HCT116 (cell line): ENCODE data around the gene SUPT4H1. TPM values are rescaled to one million over a fixed set of nuclear protein-coding genes. Genes with fewer than 3 reads are reported as not detected.

Source experiments
- ATAC-seq: fragments of 200-7000 bp; cut with Tn5 transposase; 2 replicates; pipeline ENCODE4 v1.9.1; 2020; ENCODE audit warnings: mild to moderate bottlenecking, moderate library complexity
- BruUV-seq: library from RNA; stranded (reverse); fragments of 400-500 nt; replicated peaks from 2 replicates; lab custom pipeline; 2021; lab: Mats Ljungman, UMichigan
- CTCF ChIA-PET: fragments of 300-600 bp; sonication (Branson Sonifier 250); formaldehyde crosslinking; loops from one replicate; lab custom pipeline; 2021; ENCODE audit warnings: antibody characterized with exemption; lab: Charles Lee
- POLR2A ChIA-PET: fragments of 300-600, 350-600 bp; sonication (Branson Sonifier 250); formaldehyde crosslinking; loops from one replicate; lab custom pipeline; 2021; ENCODE audit warnings: antibody characterized with exemption; lab: Charles Lee
- RAD21 ChIA-PET, 2 experiments: fragments of 300-600 bp; sonication (Branson Sonifier 250); formaldehyde crosslinking; loops; one replicate each; lab custom pipeline; 2023; ENCODE audit warnings: low total read pairs in 2 of 2; ENCODE audit not compliant: uncharacterized antibody in 2 of 2, unreplicated experiment in 2 of 2, low non-redundant PET in 1 of 2; lab: Charles Lee
- DNase-seq: peaks from one replicate; pipeline ENCODE4 v3.0.0-alpha.2; 2010; ENCODE audit warnings: low read depth, low spot score
- H2AFZ ChIP-seq: fragments of 200-600 bp; shearing (Covaris generic), sonication (generic); 2 replicates; pipeline ENCODE4 v1.6.1; 2017; ENCODE audit warnings: low read depth, mixed run types, mixed read lengths, antibody characterized with exemption, low read length; ENCODE audit not compliant: poor library complexity, severe bottlenecking
- H3K27ac ChIP-seq: 2 replicates; pipeline ENCODE4 v1.5.1; 2012; ENCODE audit warnings: low read depth, low read length
- H3K27me3 ChIP-seq: fragments of 200-600 bp; sonication (generic); 2 replicates; pipeline ENCODE4 v1.6.1; 2016; ENCODE audit warnings: mixed run types, low read length, mixed read lengths; ENCODE audit not compliant: insufficient read depth
- H3K36me3 ChIP-seq, 2 experiments: fragments of 200-500 bp in 1 of 2; fragments of 200-600 bp in 1 of 2; sonication (Bioruptor generic) in 1 of 2; sonication (generic) in 1 of 2; 2 replicates each; pipeline versions ENCODE4 v1.5.1 to v1.6.1; 2014 to 2016; ENCODE audit warnings: low read length in 2 of 2, inconsistent platforms in 1 of 2, mixed read lengths in 1 of 2, mixed run types in 1 of 2; ENCODE audit not compliant: insufficient read depth in 2 of 2, control insufficient read depth in 1 of 2
- H3K4me1 ChIP-seq, 2 experiments: fragments of 200-600 bp in 1 of 2; sonication (generic) in 1 of 2; 2 replicates each; pipeline versions ENCODE4 v1.5.1 to v1.6.1; 2012 to 2017; ENCODE audit warnings: low read length in 2 of 2, inconsistent platforms in 1 of 2, mild to moderate bottlenecking in 1 of 2, mixed read lengths in 1 of 2, mixed run types in 1 of 2, moderate library complexity in 1 of 2; ENCODE audit not compliant: insufficient read depth in 2 of 2, control insufficient read depth in 1 of 2
- H3K4me2 ChIP-seq: fragments of 200-600 bp; sonication (generic); 2 replicates; pipeline ENCODE4 v1.6.1; 2017; ENCODE audit warnings: mixed run types, low read length, mixed read lengths
- H3K4me3 ChIP-seq, 2 experiments: fragments of 200-600 bp in 1 of 2; sonication (generic) in 1 of 2; replicated peaks in 1 of 2; 2 replicates each; pipeline ENCODE4 v1.5.1; 2011 to 2016; ENCODE audit warnings: low read length in 2 of 2, control low read depth in 1 of 2, low read depth in 1 of 2, mild to moderate bottlenecking in 1 of 2, mixed read lengths in 1 of 2, mixed run types in 1 of 2
- H3K79me2 ChIP-seq: fragments of 200-600 bp; sonication (generic); 2 replicates; pipeline ENCODE4 v1.6.1; 2017; ENCODE audit warnings: mild to moderate bottlenecking, mixed run types, low read length, moderate library complexity, mixed read lengths; ENCODE audit not compliant: insufficient read depth
- H3K9ac ChIP-seq: fragments of 200-600 bp; sonication (generic); 2 replicates; pipeline ENCODE4 v1.6.1; 2016; ENCODE audit warnings: low read length, mixed read lengths
- H3K9me2 ChIP-seq: fragments of 200-600 bp; sonication (generic), shearing (Covaris generic); 2 replicates; pipeline ENCODE4 v1.6.1; 2017; ENCODE audit warnings: mixed run types, mild to moderate bottlenecking, moderate library complexity; ENCODE audit not compliant: insufficient read depth
- H3K9me3 ChIP-seq, 2 experiments: fragments of 200-500 bp in 1 of 2; fragments of 200-600 bp in 1 of 2; sonication (Bioruptor generic) in 1 of 2; sonication (generic) in 1 of 2; 2 replicates each; pipeline ENCODE4 v1.6.1; 2014 to 2017; ENCODE audit warnings: low read length in 2 of 2, mixed read lengths in 2 of 2, inconsistent platforms in 1 of 2, low read depth in 1 of 2, mild to moderate bottlenecking in 1 of 2, mixed run types in 1 of 2, moderate library complexity in 1 of 2; ENCODE audit not compliant: control insufficient read depth in 1 of 2, insufficient read depth in 1 of 2
- H4K20me1 ChIP-seq: fragments of 200-600 bp; sonication (generic), shearing (Covaris generic); 2 replicates; pipeline ENCODE4 v1.6.1; 2017; ENCODE audit warnings: mixed run types, mild to moderate bottlenecking, moderate library complexity; ENCODE audit not compliant: insufficient read depth
- CEBPB ChIP-seq: IDR thresholded peaks from 2 replicates; pipeline ENCODE4 v1.6.1; 2012; ENCODE audit warnings: low read depth
- POLR2A ChIP-seq: IDR thresholded peaks from 2 replicates; pipeline ENCODE4 v1.7.0; 2011; ENCODE audit warnings: borderline replicate concordance; ENCODE audit not compliant: insufficient read depth, insufficient read length; ENCODE audit errors: extremely low read depth
- POLR2AphosphoS5 ChIP-seq: IDR thresholded peaks from 2 replicates; pipeline ENCODE4 v1.6.1; 2011; ENCODE audit warnings: mild to moderate bottlenecking, low read depth, low read length, moderate library complexity
- RAD21 ChIP-seq: IDR thresholded peaks from 2 replicates; pipeline ENCODE4 v1.6.1; 2012; ENCODE audit warnings: low read depth, mild to moderate bottlenecking
- SRF ChIP-seq: IDR thresholded peaks from 2 replicates; pipeline ENCODE4 v1.6.1; 2012; ENCODE audit warnings: low read depth
- ZNF274 ChIP-seq: fragments of 200-500 bp; sonication (Bioruptor generic); IDR thresholded peaks from 2 replicates; pipeline ENCODE4 v1.6.1; 2014; ENCODE audit warnings: mild to moderate bottlenecking, low read depth, low read length, inconsistent platforms
- intact Hi-C: fragments of 100-400 bp; cut with micrococcal nuclease; formaldehyde crosslinking; loops from 2 replicates; pipeline ENCODE4 v1.10.0; 2022
- total RNA-seq: library from RNA; stranded (reverse); gene quantifications from one replicate; pipeline ENCODE4 v1.2.1, GENCODE V29; 2021; ENCODE audit not compliant: unreplicated experiment
- TF ChIP-seq, protein P1 (sequence below): IDR thresholded peaks from 2 replicates; pipeline ENCODE4 v1.6.1; 2011; ENCODE audit warnings: mild to moderate bottlenecking, low read length, moderate library complexity; ENCODE audit not compliant: insufficient replicate concordance; ENCODE audit errors: extremely low read depth
- TF ChIP-seq, protein P2 (sequence below), 3 experiments: fragments of 200-600 bp in 1 of 3; sonication (generic) in 1 of 3; IDR thresholded peaks in 2 of 3; conservative IDR thresholded peaks in 1 of 3; 2 replicates each; pipeline ENCODE4 v1.5.1; 2012 to 2017; ENCODE audit warnings: low read depth in 2 of 3, low read length in 2 of 3, antibody characterized with exemption in 1 of 3, borderline replicate concordance in 1 of 3, control low read depth in 1 of 3, mild to moderate bottlenecking in 1 of 3, mixed read lengths in 1 of 3, mixed run types in 1 of 3, moderate library complexity in 1 of 3; ENCODE audit not compliant: insufficient read depth in 1 of 3
- TF ChIP-seq, protein P3 (sequence below): IDR thresholded peaks from 2 replicates; pipeline ENCODE4 v1.6.1; 2012; ENCODE audit warnings: low read depth

SUPT4H1 gene
- total RNA-seq, 1 experiment from 2014 or later: 118 TPM

DNA sequence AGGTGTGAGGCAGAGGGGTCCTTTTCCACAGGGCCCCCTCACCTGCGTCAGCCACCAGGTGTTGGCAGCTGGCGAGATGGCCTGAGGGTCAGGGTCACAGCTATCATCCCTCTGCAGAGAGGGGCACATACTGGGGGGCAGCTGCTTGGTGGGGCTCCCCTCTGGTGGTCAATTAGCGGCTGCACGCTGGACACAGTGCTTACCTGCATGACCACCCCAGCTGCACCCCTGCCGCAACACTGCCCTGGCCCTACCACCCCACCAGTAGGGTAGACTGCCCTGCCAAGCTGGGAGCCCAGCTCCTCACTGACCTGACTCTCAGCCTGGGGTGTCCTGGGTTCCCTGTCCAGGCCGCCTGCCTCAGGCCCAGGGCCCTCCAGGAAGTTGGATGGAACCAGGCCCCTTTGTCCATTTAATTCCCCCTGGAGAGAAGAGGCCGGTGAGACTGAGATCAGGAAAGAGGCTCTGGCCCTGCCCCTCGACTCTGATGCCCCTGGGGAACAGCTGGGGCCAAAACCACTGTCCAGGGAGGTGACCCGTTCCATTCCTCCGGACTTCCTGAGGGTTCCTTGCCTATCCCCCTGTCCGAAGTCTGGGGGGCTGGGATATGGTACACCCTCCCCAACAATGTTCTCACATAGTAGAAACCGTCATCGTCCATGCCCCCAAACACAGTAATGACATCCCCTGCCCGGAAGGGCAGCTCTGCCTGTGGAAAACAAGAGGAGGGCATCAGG lies 47.1 kb downstream of the SUPT4H1 start (continued):
- TF ChIP-seq RAD21 (no peak), POLR2AphosphoS5 (no peak), CEBPB (no peak)
- TF ChIP-seq, protein P1, sequence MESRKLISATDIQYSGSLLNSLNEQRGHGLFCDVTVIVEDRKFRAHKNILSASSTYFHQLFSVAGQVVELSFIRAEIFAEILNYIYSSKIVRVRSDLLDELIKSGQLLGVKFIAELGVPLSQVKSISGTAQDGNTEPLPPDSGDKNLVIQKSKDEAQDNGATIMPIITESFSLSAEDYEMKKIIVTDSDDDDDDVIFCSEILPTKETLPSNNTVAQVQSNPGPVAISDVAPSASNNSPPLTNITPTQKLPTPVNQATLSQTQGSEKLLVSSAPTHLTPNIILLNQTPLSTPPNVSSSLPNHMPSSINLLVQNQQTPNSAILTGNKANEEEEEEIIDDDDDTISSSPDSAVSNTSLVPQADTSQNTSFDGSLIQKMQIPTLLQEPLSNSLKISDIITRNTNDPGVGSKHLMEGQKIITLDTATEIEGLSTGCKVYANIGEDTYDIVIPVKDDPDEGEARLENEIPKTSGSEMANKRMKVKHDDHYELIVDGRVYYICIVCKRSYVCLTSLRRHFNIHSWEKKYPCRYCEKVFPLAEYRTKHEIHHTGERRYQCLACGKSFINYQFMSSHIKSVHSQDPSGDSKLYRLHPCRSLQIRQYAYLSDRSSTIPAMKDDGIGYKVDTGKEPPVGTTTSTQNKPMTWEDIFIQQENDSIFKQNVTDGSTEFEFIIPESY: no peak

DNA sequence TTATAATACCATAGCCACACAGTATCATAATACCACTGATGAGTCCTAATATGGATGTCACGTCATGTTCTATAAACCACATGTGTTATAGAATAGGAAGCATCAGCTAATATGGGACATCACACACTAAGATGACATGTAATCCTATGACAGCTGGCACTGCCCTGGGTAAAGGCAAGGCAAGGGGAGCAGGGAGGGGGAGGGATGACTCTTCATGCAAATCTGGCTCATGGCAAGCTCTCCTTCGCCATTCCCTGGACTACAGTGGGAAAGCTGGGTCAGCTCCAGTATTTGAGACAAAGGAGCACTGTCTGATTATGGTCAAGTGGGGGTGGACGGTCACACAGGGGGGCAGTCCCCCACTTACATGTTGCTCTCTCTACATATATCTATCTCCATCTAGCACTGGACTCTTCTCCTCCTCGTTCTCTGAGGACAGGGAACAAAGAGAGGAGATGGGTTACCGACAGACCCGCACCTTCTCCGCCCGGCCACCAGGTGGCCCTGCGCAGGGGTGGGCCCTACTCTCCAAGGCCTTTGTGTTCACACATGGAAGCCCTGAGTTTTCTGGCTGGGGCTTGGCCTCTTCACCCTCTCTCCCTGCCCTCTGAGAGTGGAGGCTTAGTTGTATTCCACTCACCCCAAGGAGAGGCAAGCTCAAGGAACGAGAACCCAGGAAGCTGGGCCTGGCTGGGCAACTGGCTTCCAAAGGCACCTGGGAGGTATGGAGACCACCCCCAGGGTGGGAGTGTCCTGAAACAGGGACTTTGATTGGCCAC lies 47.8 kb downstream of the SUPT4H1 start:
- BruUV-seq: no TSS peak
- no peaks in the 10 kb centered on the region for H3K79me2 ChIP-seq
- peak overlapping the region; percentile 84 for H2AFZ ChIP-seq
- no peak overlapping the region for H3K4me3 ChIP-seq
- H3K9me3 ChIP-seq: no peaks in the 10 kb centered on the region
- peaks cover 0 to 9% of the 10 kb centered on the region in 2 experiments; a peak in 2 of 4 replicates for H3K4me1 ChIP-seq
- CTCF ChIA-PET: interaction anchor here (0.6 to 4.8 kb wide), 8 partner anchors 9 to 144 kb away, joined by 3 to 27 read pairs (median 4); partner anchors contain the start of gene RNF43
- peak; percentile 96 for ATAC-seq
- H3K9me2 ChIP-seq: no peaks in the 10 kb centered on the region
- DNase-seq: peak; percentile 62
- no peaks in the 10 kb centered on the region for H3K36me3 ChIP-seq
- H3K9ac ChIP-seq: no peak overlapping the region
- H3K27ac ChIP-seq: no peak overlapping the region; the same call in 1 of the 2 replicates
- H4K20me1 ChIP-seq: no peaks in the 10 kb centered on the region
- RAD21 ChIA-PET: interaction anchor here in 1 of 2 experiments (1.4 kb wide), 1 partner anchor 13 kb away, joined by 4 read pairs; no protein-coding TSS in a partner anchor
- H3K27me3 ChIP-seq: no peaks in the 10 kb centered on the region
- intact Hi-C loops: loop anchor here (1.0 kb wide), 1 partner anchor 143 kb away; no protein-coding TSS in a partner anchor
- POLR2A ChIA-PET: interaction anchor here (1.3 kb wide), 1 partner anchor 113 kb away, joined by 3 read pairs; the partner anchor contains the start of gene RNF43
- peak overlapping the region; percentile 41 for H3K4me2 ChIP-seq
- TF ChIP-seq, protein P1: no peak
- TF ChIP-seq ZNF274 (no peak), SRF (no peak), POLR2A (no peak)
- TF ChIP-seq, protein P2, sequence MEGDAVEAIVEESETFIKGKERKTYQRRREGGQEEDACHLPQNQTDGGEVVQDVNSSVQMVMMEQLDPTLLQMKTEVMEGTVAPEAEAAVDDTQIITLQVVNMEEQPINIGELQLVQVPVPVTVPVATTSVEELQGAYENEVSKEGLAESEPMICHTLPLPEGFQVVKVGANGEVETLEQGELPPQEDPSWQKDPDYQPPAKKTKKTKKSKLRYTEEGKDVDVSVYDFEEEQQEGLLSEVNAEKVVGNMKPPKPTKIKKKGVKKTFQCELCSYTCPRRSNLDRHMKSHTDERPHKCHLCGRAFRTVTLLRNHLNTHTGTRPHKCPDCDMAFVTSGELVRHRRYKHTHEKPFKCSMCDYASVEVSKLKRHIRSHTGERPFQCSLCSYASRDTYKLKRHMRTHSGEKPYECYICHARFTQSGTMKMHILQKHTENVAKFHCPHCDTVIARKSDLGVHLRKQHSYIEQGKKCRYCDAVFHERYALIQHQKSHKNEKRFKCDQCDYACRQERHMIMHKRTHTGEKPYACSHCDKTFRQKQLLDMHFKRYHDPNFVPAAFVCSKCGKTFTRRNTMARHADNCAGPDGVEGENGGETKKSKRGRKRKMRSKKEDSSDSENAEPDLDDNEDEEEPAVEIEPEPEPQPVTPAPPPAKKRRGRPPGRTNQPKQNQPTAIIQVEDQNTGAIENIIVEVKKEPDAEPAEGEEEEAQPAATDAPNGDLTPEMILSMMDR (IDR thresholded peaks at IDR 0.05 in 2 of 3, conservative IDR thresholded peaks at IDR 0.05 in 1 of 3; ENCODE audit: borderline replicate concordance in 1 of 3, insufficient read depth in 1 of 3, low read depth in 2 of 3, low read length in 2 of 3): peak; percentile 82 to 99 (median 99)
- TF ChIP-seq, protein P3, sequence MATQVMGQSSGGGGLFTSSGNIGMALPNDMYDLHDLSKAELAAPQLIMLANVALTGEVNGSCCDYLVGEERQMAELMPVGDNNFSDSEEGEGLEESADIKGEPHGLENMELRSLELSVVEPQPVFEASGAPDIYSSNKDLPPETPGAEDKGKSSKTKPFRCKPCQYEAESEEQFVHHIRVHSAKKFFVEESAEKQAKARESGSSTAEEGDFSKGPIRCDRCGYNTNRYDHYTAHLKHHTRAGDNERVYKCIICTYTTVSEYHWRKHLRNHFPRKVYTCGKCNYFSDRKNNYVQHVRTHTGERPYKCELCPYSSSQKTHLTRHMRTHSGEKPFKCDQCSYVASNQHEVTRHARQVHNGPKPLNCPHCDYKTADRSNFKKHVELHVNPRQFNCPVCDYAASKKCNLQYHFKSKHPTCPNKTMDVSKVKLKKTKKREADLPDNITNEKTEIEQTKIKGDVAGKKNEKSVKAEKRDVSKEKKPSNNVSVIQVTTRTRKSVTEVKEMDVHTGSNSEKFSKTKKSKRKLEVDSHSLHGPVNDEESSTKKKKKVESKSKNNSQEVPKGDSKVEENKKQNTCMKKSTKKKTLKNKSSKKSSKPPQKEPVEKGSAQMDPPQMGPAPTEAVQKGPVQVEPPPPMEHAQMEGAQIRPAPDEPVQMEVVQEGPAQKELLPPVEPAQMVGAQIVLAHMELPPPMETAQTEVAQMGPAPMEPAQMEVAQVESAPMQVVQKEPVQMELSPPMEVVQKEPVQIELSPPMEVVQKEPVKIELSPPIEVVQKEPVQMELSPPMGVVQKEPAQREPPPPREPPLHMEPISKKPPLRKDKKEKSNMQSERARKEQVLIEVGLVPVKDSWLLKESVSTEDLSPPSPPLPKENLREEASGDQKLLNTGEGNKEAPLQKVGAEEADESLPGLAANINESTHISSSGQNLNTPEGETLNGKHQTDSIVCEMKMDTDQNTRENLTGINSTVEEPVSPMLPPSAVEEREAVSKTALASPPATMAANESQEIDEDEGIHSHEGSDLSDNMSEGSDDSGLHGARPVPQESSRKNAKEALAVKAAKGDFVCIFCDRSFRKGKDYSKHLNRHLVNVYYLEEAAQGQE: no peak
